ENCODE data around the gene MYRF. TPM values are rescaled to one million over a fixed set of nuclear protein-coding genes. Genes with fewer than 3 reads are reported as not detected.

Gene MYRF
- total and polyA plus RNA-seq, 11 donors = 0.11 to 41.2 (median 0.25) TPM; not detected in 2

- DNase-seq (peak; percentile 54 to 77 (median 67)), ATAC-seq (peak in 3 of 4 donors; percentile 58 to 78 (median 70))
- no peaks in the 10 kb centered on the region for H3K36me3 ChIP-seq
- H3K4me3 ChIP-seq = peak overlapping the region in 9 of 12 donors; percentile 17 to 41 (median 29)
- H3K4me1 ChIP-seq = peaks cover 0 to 15% (median 8%) of the 10 kb centered on the region in 12 donors
- TF ChIP-seq POLR2A (IDR thresholded peaks at IDR 0.05) (no peak), CTCF (IDR thresholded peaks at IDR 0.05) (no peak)
- H3K9me3 ChIP-seq = no peaks in the 10 kb centered on the region
- peak overlapping the region in 1 of 12 donors; percentile 27 for H3K27ac ChIP-seq
- 35 to 60% (median 43%) methylated on average over 35 to 67 of the region's 67 CpGs for WGBS, 4 donors
- H3K27me3 ChIP-seq = no peaks in the 10 kb centered on the region
- intact Hi-C loops (cut with DNase I) = no loop called here
Measured at GRCh38 chr11:61777234-61778090, 25.0 kb downstream of the MYRF start.

DNA sequence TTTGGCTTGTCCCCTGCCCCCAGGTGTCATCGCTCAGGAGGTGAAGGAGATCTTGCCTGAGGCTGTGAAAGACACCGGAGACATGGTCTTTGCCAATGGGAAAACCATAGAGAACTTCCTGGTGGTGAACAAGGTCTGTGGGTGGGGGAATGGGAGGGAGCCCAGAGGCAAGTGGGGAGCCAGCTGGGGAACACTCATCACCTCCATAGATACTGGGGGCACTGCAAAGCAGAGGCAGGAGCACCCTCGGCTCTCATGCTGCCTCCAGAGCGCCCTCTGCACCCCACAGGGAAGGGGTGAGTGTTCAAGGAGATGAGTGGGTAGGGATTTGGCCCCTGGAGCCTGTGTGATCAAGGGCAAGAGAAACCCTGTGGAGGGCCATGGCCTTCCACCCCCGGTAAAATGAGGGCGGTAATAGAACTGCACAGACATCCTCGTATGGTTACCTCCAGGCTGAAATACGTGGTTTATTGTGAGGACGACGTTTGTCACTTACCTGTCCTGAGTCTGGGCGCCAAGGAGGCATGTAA lies 26.0 kb downstream of the MYRF start:
- peaks cover 0 to 12% (median 8%) of the 10 kb centered on the region in 12 donors for H3K4me1 ChIP-seq
- TF ChIP-seq CTCF (IDR thresholded peaks at IDR 0.05) (no peak), POLR2A (IDR thresholded peaks at IDR 0.05) (no peak)
- intact Hi-C loops (cut with DNase I) = no loop called here
- H3K36me3 ChIP-seq = peaks cover 0 to 3% (median 0%) of the 10 kb centered on the region in 9 donors
- 89 to 95% (median 93%) methylated on average over 11 of the region's 11 CpGs for WGBS, 4 donors
- DNase-seq (peak in 1 of 5 donors; percentile 28), ATAC-seq (no peak)
- H3K9me3 ChIP-seq = no peaks in the 10 kb centered on the region
- no peak overlapping the region for H3K27ac ChIP-seq
- H3K27me3 ChIP-seq = no peaks in the 10 kb centered on the region
- no peak overlapping the region for H3K4me3 ChIP-seq

DNA sequence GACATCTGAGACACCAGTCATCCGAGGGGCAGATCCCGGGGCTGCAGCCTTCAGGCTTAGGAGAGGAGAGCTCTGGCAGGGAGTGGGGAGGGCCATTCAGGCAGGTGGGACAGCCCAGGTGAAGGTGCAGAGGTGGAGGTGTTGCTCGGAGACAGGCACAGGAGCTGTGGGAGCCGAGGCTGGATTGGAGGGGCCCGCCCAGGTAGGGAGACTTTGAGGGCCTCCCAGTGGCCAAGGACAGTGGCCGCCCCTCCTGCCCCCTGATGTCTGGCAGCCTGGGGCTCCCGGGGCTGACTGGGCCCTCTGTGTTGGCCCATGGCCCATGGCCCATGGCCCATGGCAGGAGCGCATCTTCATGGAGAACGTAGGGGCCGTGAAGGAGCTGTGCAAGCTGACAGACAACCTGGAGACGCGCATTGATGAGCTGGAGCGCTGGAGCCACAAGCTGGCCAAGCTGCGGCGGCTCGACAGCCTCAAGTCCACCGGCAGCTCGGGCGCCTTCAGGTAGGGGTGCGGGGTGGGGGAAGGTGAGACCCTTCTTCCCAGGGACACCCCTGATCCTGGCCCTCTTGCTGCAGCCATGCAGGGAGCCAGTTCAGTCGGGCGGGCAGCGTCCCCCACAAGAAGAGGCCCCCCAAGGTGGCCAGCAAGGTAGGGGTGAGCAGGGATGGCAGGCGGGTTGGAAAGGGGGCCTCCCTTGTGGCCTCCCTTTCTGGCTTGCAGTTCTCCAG lies 26.6 kb downstream of the MYRF start:
- peaks cover 0 to 10% (median 0%) of the 10 kb centered on the region in 9 donors for H3K36me3 ChIP-seq
- no peak overlapping the region for H3K27ac ChIP-seq
- no peak overlapping the region for H3K4me3 ChIP-seq
- H3K27me3 ChIP-seq = no peaks in the 10 kb centered on the region
- no peak for TF ChIP-seq CTCF (IDR thresholded peaks at IDR 0.05)
- no peak for TF ChIP-seq POLR2A (IDR thresholded peaks at IDR 0.05)
- peaks cover 0 to 12% (median 8%) of the 10 kb centered on the region in 12 donors for H3K4me1 ChIP-seq
- peak in 1 of 5 donors; percentile 57 for DNase-seq
- 86 to 91% (median 89%) methylated on average over 20 to 24 of the region's 24 CpGs for WGBS, 4 donors
- no peaks in the 10 kb centered on the region for H3K9me3 ChIP-seq
- ATAC-seq = no peak
- intact Hi-C loops (cut with DNase I) = no loop called here

All from heart left ventricle (tissue), 16 donors.